Measurements from ENCODE around the gene BAIAP2L1. TPM values are rescaled to one million over a fixed set of nuclear protein-coding genes. Genes with fewer than 3 reads are reported as not detected.
A peak's percentile ranks its signal among the peaks of the same experiment; 100 is the strongest.
"Not testable (repeated sequence)": the region's sequence is repeated elsewhere in the genome, so short reads cannot be mapped to it uniquely, and the experiment has no call there.

BAIAP2L1 gene
- total RNA-seq, 8 experiments from 2014 or later, result 0.66 to 2.5 (median 1.4) TPM

- in situ Hi-C loops (cut with MboI; ENCODE audit: low pct_unique_long_range_greater_than_20kb in 2 of 9, low sequenced_read_pairs in 9 of 9, unreplicated experiment in 9 of 9), result loop anchor here in 3 of 9 experiments (25.0 kb wide), 2 partner anchors 90 to 515 kb away; partner anchors contain the start of gene BAIAP2L1 (in 1 of the 3)
- ATAC-seq (replicated peaks in 6 of 8), result no peak
- no peaks in the 10 kb centered on the region for H3K4me1 ChIP-seq (replicated peaks in 1 of 2)
- no peak overlapping the region for H3K4me3 ChIP-seq
- no peak overlapping the region for H3K27ac ChIP-seq
- WGBS, 10 experiments, result 0 to 91% (median 73%) methylated on average over 1 to 15 of the region's 24 CpGs; no CpG with 5 or more reads in 2 of the 10 experiments
These were observed 78.3 kb downstream of the BAIAP2L1 start for GRCh38 chr7:98322331-98323270.

GRCh38 chr7:98321301-98321700 is 79.6 kb downstream of the BAIAP2L1 start:
- WGBS, 10 experiments, result 60 to 100% (median 83%) methylated on average over 1 to 9 of the region's 10 CpGs; no CpG with 5 or more reads in 3 of the 10 experiments

GRCh38 chr7:98319176-98319575 is 81.7 kb downstream of the BAIAP2L1 start:
- H3K27ac ChIP-seq, result no peak overlapping the region
- in situ Hi-C loops (cut with MboI; ENCODE audit: low pct_unique_long_range_greater_than_20kb in 2 of 9, low sequenced_read_pairs in 9 of 9, unreplicated experiment in 9 of 9), result loop anchor here in 3 of 9 experiments (25.0 kb wide), 2 partner anchors 93 to 518 kb away; partner anchors contain the start of gene BAIAP2L1 (in 1 of the 3)
- no peak for ATAC-seq (replicated peaks in 6 of 8)
- H3K4me1 ChIP-seq (replicated peaks in 1 of 2), result no peaks in the 10 kb centered on the region
- 91 to 100% (median 92%) methylated on average over 2 to 6 of the region's 9 CpGs; no CpG with 5 or more reads in 5 of the 10 experiments for WGBS, 10 experiments
- H3K4me3 ChIP-seq, result no peak overlapping the region

More at GRCh38 chr7:98321301-98321700, 79.6 kb downstream of the BAIAP2L1 start:
- Histone ChIP-seq H3K4me3 (no peak overlapping the region), H3K27ac (no peak overlapping the region), H3K4me1 (replicated peaks in 1 of 2) (no peaks in the 10 kb centered on the region)
- in situ Hi-C loops (cut with MboI; ENCODE audit: low pct_unique_long_range_greater_than_20kb in 2 of 9, low sequenced_read_pairs in 9 of 9, unreplicated experiment in 9 of 9), result loop anchor here in 3 of 9 experiments (25.0 kb wide), 2 partner anchors 91 to 516 kb away; partner anchors contain the start of gene BAIAP2L1 (in 1 of the 3)
- no peak for ATAC-seq (replicated peaks in 6 of 8)

- WGBS, 10 experiments, result 27 to 100% (median 93%) methylated on average over 2 to 12 of the region's 14 CpGs; no CpG with 5 or more reads in 1 of the 10 experiments
- no peak overlapping the region for H3K27ac ChIP-seq
- in situ Hi-C loops (cut with MboI; ENCODE audit: low pct_unique_long_range_greater_than_20kb in 2 of 9, low sequenced_read_pairs in 9 of 9, unreplicated experiment in 9 of 9), result loop anchor here in 3 of 9 experiments (25.0 kb wide), 2 partner anchors 95 to 520 kb away; partner anchors contain the start of gene BAIAP2L1 (in 1 of the 3)
- H3K4me1 ChIP-seq (replicated peaks in 1 of 2), result no peaks in the 10 kb centered on the region
- ATAC-seq (replicated peaks in 6 of 8), result no peak
- H3K4me3 ChIP-seq, result no peak overlapping the region
These were observed 83.4 kb downstream of the BAIAP2L1 start for GRCh38 chr7:98317366-98318040.

- 20 to 100% (median 93%) methylated on average over 1 to 4 of the region's 4 CpGs; no CpG with 5 or more reads in 1 of the 10 experiments for WGBS, 10 experiments
- ATAC-seq (replicated peaks in 6 of 8); H3K27ac ChIP-seq; H3K4me1 ChIP-seq (replicated peaks in 1 of 2); H3K4me3 ChIP-seq: not testable (repeated sequence)
- in situ Hi-C loops (cut with MboI; ENCODE audit: low pct_unique_long_range_greater_than_20kb in 2 of 9, low sequenced_read_pairs in 9 of 9, unreplicated experiment in 9 of 9), result loop anchor here in 3 of 9 experiments (25.0 kb wide), 2 partner anchors 96 to 521 kb away; partner anchors contain the start of gene BAIAP2L1 (in 1 of the 3)
These were observed 84.8 kb downstream of the BAIAP2L1 start for GRCh38 chr7:98315994-98316527.

GRCh38 chr7:98315318-98315993 is 85.4 kb downstream of the BAIAP2L1 start:
- ATAC-seq (replicated peaks in 6 of 8), result no peak
- Histone ChIP-seq H3K4me3 (no peak overlapping the region), H3K27ac (no peak overlapping the region), H3K4me1 (replicated peaks in 1 of 2) (no peaks in the 10 kb centered on the region)
- in situ Hi-C loops (cut with MboI; ENCODE audit: low pct_unique_long_range_greater_than_20kb in 2 of 9, low sequenced_read_pairs in 9 of 9, unreplicated experiment in 9 of 9), result loop anchor here in 3 of 9 experiments (25.0 kb wide), 2 partner anchors 97 to 522 kb away; partner anchors contain the start of gene BAIAP2L1 (in 1 of the 3)
- WGBS, 10 experiments, result 8 to 100% (median 87%) methylated on average over 2 to 10 of the region's 13 CpGs

- Histone ChIP-seq H3K4me3 (no peak overlapping the region), H3K27ac (no peak overlapping the region), H3K4me1 (replicated peaks in 1 of 2) (no peaks in the 10 kb centered on the region)
- peak in 1 of 8 experiments; percentile 37 for ATAC-seq (replicated peaks in 6 of 8)
- in situ Hi-C loops (cut with MboI; ENCODE audit: low pct_unique_long_range_greater_than_20kb in 2 of 9, low sequenced_read_pairs in 9 of 9, unreplicated experiment in 9 of 9), result loop anchor here in 3 of 9 experiments (25.0 kb wide), 2 partner anchors 98 to 523 kb away; partner anchors contain the start of gene BAIAP2L1 (in 1 of the 3)
- 20 to 100% (median 83%) methylated on average over 1 to 8 of the region's 11 CpGs; no CpG with 5 or more reads in 2 of the 10 experiments for WGBS, 10 experiments
These were observed 86.4 kb downstream of the BAIAP2L1 start for GRCh38 chr7:98314469-98314868.

GRCh38 chr7:98312201-98312600 is 88.7 kb downstream of the BAIAP2L1 start:
- H3K4me1 ChIP-seq (replicated peaks in 1 of 2), result no peaks in the 10 kb centered on the region
- no peak overlapping the region for H3K4me3 ChIP-seq
- 41 to 96% (median 76%) methylated on average over 1 to 6 of the region's 7 CpGs; no CpG with 5 or more reads in 4 of the 10 experiments for WGBS, 10 experiments
- H3K27ac ChIP-seq, result no peak overlapping the region
- ATAC-seq (replicated peaks in 6 of 8), result no peak
- in situ Hi-C loops (cut with MboI; ENCODE audit: low pct_unique_long_range_greater_than_20kb in 2 of 9, low sequenced_read_pairs in 9 of 9, unreplicated experiment in 9 of 9), result loop anchor here in 3 of 9 experiments (25.0 kb wide), 2 partner anchors 100 to 525 kb away; partner anchors contain the start of gene BAIAP2L1 (in 1 of the 3)

- no peak overlapping the region for H3K4me3 ChIP-seq
- WGBS, 10 experiments, result 85 to 100% (median 90%) methylated on average over 2 to 5 of the region's 8 CpGs; no CpG with 5 or more reads in 4 of the 10 experiments
- ATAC-seq (replicated peaks in 6 of 8), result no peak
- no peak overlapping the region for H3K27ac ChIP-seq
- in situ Hi-C loops (cut with MboI; ENCODE audit: low pct_unique_long_range_greater_than_20kb in 2 of 9, low sequenced_read_pairs in 9 of 9, unreplicated experiment in 9 of 9), result loop anchor here in 3 of 9 experiments (25.0 kb wide), 2 partner anchors 103 to 528 kb away; partner anchors contain the start of gene BAIAP2L1 (in 1 of the 3)
- H3K4me1 ChIP-seq (replicated peaks in 1 of 2), result no peaks in the 10 kb centered on the region
These were observed 91.3 kb downstream of the BAIAP2L1 start for GRCh38 chr7:98309566-98309965.

- in situ Hi-C loops (cut with MboI; ENCODE audit: low pct_unique_long_range_greater_than_20kb in 2 of 9, low sequenced_read_pairs in 9 of 9, unreplicated experiment in 9 of 9), result loop anchor here in 3 of 9 experiments (25.0 kb wide), 2 partner anchors 104 to 529 kb away; partner anchors contain the start of gene BAIAP2L1 (in 1 of the 3)
- 79 to 100% (median 93%) methylated on average over 1 to 10 of the region's 14 CpGs; no CpG with 5 or more reads in 3 of the 10 experiments for WGBS, 10 experiments
- no peak for ATAC-seq (replicated peaks in 6 of 8)
- Histone ChIP-seq H3K27ac (no peak overlapping the region), H3K4me3 (no peak overlapping the region), H3K4me1 (replicated peaks in 1 of 2) (peaks cover 7 to 10% of the 10 kb centered on the region in 2 donors)
These were observed 92.9 kb downstream of the BAIAP2L1 start for GRCh38 chr7:98307971-98308466.

GRCh38 chr7:98305951-98306535 is 94.8 kb downstream of the BAIAP2L1 start:
- in situ Hi-C loops (cut with MboI; ENCODE audit: low pct_unique_long_range_greater_than_20kb in 2 of 9, low sequenced_read_pairs in 9 of 9, unreplicated experiment in 9 of 9), result loop anchor here in 3 of 9 experiments (25.0 kb wide), 2 partner anchors 106 to 531 kb away; partner anchors contain the start of gene BAIAP2L1 (in 1 of the 3)
- WGBS, 10 experiments, result 58 to 100% (median 91%) methylated on average over 2 to 14 of the region's 22 CpGs; no CpG with 5 or more reads in 1 of the 10 experiments
- H3K27ac ChIP-seq, result no peak overlapping the region
- ATAC-seq (replicated peaks in 6 of 8), result no peak
- H3K4me3 ChIP-seq, result no peak overlapping the region
- peaks cover 13 to 19% of the 10 kb centered on the region in 2 donors for H3K4me1 ChIP-seq (replicated peaks in 1 of 2)
